ENCODE results near the gene KCNE5.
"Not testable (repeated sequence)": the region's sequence is repeated elsewhere in the genome, so short reads cannot be mapped to it uniquely, and the experiment has no call there.

Gene KCNE5

DNA sequence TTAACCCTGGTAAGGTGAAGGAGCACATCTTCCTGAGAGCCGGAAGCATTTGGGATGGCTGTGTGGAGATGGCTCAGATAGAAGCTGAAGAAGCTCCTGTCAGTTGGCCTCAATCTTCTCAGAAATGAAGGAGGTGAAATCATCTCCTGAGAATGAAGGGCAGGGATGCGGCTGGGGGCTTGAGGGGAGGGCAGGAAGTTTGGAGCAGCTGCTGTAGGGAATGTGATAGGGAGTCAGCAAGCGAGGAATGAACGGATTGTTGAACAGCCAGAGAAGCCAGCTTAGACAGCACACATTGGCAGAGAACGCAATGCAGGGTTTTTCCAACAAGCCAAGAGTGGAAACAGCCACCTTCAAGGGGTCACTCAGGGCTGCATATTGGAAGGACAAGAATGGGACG lies 10.0 kb downstream of the KCNE5 start:
- no peak for DNase-seq (ENCODE audit: low read depth)

DNA sequence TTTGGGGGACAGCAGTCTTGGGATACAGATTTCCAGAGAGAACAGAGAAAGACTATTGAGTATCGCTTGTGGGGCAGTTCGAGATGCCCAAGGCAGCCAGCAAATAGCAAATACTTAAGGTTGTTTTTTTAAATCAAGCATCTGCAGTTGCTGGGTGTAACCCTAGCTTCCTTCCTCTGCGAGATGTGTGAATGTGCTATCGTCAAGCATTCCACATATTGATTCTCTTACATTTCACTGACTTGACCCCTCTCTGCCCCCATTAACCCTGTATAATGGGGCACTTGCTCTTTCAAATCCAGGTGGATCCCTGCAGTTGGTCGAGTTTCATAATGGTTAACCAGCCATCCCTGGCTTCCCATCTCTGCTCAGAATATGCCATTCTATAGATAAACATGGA lies 23.5 kb downstream of the KCNE5 start:
- no peak for DNase-seq (ENCODE audit: low read depth)

DNA sequence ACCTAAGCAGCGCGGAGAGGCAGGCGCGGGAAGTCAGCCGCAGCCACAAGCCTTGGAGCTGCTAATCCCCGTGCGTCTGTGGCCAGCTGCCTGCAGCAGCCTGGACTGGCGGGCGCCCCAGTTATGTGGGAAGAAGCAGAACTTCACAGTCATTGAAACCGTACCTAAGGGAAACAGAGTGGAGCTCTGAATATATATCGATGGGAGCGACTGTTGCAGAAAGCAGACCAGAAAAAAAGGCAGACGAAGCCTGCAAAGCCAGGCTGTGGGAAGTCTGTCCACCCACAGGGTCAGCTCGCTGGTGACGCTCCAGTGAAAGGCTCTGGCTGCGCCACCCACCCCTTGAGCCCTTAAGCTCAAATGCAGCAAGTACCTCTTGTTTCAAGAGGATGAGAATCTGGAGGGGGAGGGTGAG lies 24.7 kb downstream of the KCNE5 start:
- DNase-seq (ENCODE audit: low read depth), result no peak

DNA sequence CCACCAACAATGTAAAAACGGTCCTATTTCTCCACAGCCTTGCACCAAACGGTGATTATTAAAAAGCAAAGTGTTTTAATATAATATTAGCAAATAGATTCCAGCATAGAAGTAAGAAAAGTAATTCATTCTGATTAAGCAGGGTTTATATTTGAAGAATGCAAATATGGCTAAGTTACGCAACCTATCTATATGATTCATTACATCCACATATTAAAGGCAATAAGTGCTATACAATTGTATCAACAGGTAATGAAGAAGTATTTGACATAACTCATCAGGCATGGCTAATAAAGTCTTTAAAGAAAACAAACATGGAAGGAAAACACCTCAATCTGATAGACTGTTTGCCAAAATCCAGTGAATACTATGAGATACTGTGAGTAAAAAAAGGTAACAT lies 29.0 kb downstream of the KCNE5 start:
- DNase-seq (ENCODE audit: low read depth), result no peak

DNA sequence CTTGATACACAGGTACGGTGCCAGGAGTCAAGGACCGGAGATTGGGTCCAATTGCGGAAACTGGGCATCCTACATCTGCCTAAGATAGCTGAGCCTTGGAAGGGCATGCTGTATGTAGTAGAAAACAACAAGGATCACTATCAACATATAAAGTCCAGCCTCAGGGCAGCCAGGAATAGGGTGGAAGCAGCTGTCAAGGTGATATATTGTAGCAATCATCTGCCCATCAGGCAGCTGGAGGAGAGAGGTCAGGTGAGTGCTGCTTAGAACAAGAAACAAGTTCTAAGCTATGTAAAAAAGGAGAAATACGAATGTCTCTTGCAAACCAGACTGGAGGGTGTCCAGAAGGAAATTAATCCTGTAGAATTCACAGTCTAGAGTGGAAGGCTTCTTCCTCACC lies 34.8 kb downstream of the KCNE5 start:
- no peak for DNase-seq (ENCODE audit: low read depth)

DNA sequence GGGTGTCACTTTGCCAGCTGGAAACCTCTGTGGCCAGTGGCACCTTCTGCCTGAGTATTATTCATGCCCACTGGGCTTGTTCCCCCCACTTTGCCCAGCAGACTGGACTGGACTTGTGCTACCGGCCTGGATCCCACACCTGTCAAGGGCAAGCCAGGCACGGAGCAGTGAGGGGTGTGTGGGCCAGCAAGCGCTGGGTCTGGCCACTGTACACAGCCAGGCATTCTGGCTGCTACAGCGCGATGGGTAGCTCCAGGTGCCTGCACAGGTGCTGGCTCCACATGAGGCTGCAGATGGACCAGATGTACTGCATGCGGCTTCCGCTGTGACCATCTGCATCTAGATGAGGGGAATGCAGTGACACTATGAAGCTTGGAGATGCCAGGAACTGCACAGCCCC lies 39.5 kb downstream of the KCNE5 start:
- DNase-seq (ENCODE audit: low read depth), result no peak

DNA sequence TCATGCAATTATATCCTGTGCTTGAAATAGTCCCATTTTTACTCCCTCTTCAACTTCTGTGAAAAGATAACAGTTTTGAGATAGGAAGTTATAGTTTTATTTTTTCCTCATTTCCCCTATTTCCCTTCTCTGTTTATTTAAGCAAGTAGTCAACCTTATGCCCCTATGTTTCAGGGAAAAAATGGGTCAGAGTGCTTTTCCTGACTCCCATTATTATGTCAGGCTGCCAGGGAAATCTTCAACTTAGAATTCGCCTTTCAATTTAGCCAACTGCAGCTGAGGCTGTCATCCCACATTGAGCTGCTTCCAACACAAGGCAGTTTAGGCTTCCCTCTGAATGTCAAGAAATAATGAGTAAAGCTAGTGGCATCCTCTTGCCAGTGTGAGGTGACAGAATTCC lies 46.1 kb downstream of the KCNE5 start:
- DNase-seq (ENCODE audit: low read depth), result no peak

DNA sequence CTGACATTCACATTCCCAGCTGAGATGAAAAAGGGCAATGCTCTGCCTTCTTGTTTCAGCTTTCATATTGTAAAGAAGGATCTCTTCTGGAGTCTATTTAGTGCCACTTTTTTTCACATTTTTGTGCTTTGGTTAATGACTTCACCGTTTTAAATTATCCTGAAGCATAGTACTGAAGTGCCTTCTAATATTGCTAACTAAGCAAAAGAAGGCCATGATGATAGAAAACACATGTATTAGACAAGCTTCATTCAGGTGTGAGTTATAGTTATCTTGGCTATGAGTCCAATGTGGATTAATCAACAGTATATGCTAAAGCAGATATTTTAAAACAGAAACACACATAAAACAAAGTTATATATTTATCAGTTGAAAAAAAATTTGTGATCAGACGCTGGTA lies 47.9 kb downstream of the KCNE5 start:
- DNase-seq (ENCODE audit: low read depth), result no peak

DNA sequence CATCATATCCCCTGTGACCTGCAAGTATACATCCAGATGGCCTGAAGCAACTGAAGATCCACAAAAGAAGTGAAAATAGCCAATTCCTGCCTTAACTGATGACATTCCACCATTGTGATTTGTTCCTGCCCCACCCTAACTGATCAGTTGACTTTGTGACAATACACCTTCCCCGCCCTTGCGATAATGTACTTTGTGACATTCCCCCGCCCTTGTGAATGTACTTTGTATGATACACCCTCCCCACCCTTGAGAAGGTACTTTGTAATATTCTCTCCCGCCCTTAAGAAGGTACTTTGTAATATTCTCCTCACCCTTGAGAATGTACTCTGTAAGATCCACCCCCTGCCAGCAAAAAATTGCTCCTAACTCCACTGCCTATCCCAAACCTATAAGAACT lies 48.9 kb downstream of the KCNE5 start:
- DNase-seq (ENCODE audit: low read depth), result not testable (repeated sequence)

Data from activated T-cell treated with anti-CD3 and anti-CD28 coated beads for 1 hour (primary cell).